Hippocampal formation (tissue), 2 donors: Measurements from ENCODE around the gene NREP.

Experiments used
- DNase-seq, 2 donors: peaks; one replicate each; lab custom pipeline; 2025; lab: John Stamatoyannopoulos, UW

The NREP gene

DNA sequence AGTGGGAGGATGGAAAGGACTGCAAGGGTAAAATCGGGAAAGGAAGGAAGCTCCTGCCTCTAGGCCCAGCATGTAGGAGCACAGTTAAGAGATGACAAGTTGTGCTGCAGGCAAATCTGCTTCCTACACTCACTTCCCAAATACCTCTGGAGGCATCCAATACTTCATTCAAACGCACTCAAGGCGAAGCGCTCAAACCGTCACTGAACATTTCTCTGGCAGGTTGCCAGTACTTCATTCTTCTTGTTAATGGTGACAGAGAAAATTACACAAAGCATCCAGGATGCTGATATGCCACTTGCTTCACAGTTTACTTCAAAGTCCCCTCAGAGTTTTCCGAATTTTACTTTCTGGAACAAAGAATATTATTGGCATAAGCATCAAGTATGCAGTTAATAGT, 59.8 kb downstream of the NREP start:
- peak in 1 of 2 donors; percentile 14 for DNase-seq

DNA sequence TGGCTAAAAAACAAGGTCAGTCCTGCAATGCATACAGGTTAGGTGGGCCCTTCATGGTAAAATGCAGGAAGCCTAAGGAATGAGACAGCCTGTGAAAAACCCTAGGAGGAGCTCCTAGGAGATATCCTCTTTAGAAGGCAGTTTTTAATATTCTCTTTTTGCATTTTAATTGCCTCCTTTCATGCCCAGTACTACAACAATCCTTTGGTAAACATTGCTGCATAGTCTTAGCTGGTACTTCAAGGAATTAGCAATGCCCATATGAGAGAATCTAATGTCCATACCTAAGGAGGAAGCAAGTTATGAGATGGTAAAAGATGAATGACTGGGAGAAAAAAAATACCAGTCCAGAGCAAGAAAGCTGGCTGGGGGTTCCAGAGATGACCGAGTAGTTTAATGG, 61.0 kb downstream of the NREP start:
- DNase-seq = no peak

DNA sequence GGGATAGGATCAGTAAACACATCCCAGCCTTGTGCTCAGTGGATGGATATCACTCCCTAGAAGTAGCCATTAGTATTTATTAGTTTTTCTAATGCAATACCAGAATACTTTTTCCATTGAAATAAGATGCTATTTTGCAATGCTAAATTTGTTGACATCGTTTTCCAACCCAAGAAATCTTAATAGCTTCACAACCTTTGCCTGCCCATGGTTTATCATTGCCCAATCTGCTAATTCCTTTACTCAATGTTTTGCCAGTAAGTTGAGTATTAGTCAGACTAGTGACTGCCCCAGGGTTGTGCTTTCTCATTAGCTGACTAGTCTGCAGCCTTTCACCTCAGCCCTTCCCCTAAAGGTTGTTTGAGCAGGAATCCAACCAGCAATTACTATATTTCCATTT, 62.9 kb downstream of the NREP start:
- no peak for DNase-seq

DNA sequence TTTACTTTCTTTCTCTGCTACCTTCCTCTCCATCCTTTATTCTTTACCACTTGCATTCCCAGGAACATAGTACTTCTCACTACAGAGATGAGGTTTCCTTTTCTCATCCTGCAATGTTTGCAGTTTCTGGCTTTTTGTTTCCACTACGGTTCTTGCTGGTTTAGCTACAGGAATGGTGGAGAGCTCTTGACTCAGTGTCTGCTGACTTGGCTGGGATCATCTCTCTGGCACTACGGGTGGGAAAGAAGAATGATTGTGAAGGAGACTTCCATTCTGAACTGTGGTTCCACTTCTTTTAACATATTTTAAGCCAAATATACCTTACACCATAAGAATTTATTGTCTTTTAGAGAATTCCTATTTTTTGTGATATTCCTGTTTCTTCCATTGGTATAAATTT, 65.1 kb downstream of the NREP start:
- no peak for DNase-seq

DNA sequence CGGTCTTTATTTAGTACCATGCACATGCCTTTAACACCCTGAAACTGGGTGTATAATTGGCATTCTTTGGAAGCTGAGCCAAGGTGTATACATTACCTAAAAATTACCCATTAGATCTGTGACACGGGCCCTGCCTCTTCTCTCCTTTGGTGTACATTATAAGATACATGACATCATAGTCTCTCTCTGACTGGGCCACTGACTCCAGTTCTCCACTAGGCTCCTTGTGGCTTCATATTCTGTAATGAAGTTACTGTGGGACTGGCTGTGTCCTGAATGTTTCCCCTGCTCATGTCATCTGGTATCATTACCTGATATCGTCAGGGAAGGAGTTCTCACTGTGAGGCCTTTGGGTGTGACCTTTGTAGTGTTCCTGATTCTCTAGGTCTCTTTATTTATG, 65.5 kb downstream of the NREP start:
- DNase-seq = no peak

DNA sequence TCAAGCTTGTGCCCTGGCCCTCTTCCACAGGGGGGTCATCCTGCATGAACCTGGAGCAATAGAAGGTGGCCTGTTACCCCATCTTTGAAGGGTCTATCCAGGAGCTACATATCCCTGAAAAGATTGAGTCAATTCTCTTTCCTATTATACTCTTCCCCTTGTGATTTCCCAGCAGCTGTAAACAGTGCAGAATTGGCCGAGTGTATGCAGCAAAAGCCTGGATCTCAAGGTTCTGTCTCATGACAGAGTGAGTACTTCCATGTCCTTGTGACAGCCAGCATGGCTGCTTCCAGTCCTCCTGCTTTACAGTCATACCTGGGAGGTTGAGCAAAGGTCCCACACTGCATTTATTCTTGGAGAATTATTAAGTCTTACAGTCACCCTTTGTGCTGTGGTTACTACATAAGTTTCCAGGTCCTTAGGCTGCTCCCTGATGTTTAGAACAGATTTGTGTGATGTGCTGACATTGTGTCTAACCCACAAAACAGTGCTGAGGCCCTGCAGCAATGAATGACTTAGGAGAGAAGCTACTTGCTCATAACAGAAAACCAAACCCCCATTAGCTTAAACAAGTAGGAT, 67.5 kb downstream of the NREP start:
- no peak for DNase-seq

DNA sequence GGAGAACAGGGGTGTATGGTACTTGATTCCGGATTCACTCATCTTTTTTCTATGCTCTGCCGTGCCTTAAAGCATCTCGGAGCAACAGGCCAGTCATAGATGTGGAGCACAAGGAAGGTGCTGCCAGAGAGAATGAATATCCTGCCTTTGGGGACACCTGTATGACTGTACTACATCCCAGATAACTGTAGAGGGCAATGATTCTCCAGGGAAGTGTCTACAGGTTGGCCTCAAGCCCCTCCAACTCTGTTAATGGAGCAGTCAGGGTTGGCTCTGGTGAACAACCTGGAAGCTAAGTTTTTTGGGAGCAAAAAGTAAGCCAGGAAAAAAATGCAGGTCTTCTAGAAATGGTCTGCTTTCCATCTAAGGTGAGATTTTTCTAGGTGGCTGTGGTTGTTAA, 71.0 kb downstream of the NREP start:
- DNase-seq = no peak

DNA sequence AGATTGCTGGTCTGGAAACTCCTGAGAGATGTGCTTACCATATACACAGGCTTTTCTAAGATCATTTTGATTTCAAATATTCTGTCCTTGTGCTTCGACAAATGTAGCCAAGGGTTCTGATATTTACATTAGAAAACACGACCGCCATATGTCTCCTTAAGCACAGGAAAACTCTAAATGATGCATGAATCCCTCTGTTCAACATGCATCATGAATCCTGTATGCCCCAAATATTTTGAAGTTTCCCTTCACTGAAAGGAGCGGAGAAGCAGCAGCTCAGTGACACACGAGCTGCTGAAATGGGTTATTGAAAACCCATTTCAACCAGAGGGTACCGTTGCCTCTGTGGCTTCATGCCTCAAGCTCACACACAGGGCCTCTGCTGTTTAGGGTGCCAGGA, 74.4 kb downstream of the NREP start:
- no peak for DNase-seq

DNA sequence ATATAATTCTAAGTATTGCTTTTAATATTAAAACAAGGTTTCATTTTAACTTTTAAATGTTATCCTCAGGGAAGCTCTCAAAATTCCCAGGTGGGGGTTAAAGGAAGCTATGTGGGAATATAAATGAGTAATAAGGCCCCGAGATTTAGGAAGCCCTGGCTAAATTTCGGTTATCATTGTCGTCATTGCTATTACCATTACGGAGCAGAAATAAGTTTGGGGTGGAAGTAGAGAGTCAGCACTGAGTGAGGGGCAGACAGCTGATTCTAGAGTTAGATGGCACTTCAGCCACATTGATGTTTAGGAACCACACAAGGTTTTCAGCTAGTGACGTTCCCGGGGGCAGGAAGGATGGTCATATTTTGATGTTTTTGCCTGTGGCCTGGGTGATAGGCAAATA, 74.9 kb downstream of the NREP start:
- DNase-seq = no peak

DNA sequence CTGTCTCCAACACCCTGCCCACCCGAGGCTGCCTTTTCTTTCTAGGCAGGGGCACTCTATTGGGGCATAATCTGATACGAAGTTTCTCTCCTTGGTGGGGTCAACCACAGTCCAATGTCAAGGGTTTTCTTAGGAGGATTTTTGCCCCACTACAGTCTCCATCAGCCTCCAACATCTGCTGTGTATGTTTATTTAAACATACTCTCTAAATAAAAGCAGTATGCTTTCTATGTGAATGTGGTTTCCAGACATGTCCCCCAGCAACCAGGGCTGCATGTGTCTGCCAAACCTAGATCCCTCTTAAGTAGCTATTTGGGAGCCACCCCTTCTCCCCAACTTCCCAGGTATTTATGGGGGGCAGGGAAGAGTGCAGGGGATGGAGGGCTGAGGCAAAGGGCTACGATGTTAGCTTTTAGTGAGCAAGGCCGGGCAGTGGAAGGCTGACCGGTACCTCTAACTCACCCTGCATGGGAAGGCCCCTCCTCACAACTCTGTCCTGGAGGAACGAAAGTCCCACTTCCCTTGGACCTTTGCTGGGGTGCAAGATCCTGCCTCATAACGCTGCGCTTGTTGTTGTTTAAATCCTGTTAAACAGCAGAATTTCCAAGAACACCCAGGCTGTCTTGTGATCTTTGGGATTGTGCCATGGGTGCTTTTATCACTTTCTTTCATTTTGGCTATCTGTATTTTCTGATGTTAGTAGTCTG, 75.4 kb downstream of the NREP start:
- DNase-seq = no peak

DNA sequence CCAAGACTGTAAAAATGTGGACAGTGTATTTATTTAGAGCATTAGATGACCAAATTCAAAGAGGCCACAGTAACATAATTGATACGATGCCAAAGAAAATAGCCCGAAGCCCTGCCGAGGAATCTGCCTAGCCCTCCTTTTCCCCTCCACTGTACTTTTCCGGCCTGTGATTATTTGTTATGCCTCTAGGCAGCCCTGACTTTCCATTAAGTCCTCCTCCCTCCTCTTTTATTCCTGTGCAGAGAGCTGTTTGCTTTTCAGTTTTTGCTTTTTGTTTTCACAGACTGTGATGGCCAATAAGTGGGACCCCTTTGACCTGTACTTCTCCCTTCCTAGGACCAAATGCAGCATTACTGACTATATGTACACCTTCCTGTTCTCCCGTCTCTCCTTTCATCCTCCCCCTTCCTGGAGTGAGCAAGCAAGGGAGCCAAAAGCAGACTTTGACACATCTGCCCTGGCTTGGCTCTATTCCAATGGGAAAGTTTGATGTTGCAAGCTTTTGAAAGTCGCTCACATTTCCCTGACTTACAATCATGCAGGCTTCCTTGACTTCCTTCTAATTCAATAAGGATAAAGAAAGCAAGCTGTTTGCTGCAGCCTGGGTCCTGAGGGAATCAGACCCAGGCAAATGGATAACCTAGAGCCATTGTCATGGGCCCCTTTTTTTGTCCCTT, 76.1 kb downstream of the NREP start:
- no peak for DNase-seq

DNA sequence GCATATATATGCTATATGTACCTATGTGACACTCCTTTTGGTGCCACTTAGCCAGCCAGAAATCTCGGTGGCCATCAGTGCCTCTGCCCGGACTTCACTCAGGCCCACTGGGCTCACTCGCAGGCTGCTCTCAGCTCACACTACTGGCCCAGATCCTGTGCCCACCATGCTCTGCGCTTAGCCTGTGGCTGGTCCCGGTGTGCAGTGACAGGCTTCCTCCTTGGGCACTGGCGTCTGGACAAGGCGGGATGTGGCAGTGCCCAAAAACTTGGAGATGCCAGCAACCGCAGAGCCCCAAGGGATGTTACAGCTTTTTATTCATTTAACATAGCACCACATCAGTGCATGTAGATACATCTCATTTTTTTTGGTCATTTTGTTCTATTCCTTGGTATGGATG, 77.4 kb downstream of the NREP start:
- no peak for DNase-seq
